OCI-LY7 (cell line): ENCODE measurements around the gene SERPINH1. TPM values are rescaled to one million over a fixed set of nuclear protein-coding genes. Genes with fewer than 3 reads are reported as not detected.
A peak's percentile ranks its signal among the peaks of the same experiment; 100 is the strongest.

Source experiments
- BruUV-seq: library from RNA; stranded (reverse); fragments of 400-500 nt; replicated peaks from 2 replicates; lab custom pipeline; 2021; lab: Mats Ljungman, UMichigan
- CTCF ChIA-PET: fragments of 300-600 bp; sonication (Branson Sonifier 250); formaldehyde crosslinking; loops from one replicate; lab custom pipeline; 2022; ENCODE audit warnings: antibody characterized with exemption; ENCODE audit not compliant: unreplicated experiment; lab: Charles Lee
- POLR2A ChIA-PET: fragments of 300-600 bp; sonication (Branson Sonifier 250); formaldehyde crosslinking; loops from one replicate; lab custom pipeline; 2022; ENCODE audit warnings: antibody characterized with exemption; lab: Charles Lee
- DNase-seq: peaks from one replicate; pipeline ENCODE4 v3.0.0-alpha.2; 2015; ENCODE audit warnings: low spot score
- H2AFZ ChIP-seq: fragments of 200-600 bp; sonication (generic), shearing (Covaris generic); 2 replicates; pipeline ENCODE4 v1.6.1; 2014; ENCODE audit warnings: mild to moderate bottlenecking, antibody characterized with exemption, low read length, moderate library complexity
- H3K27ac ChIP-seq: fragments of 200-600 bp; sonication (generic); 2 replicates; pipeline ENCODE4 v1.5.1; 2014; ENCODE audit warnings: mixed run types, low read depth, mild to moderate bottlenecking, moderate library complexity, low read length, inconsistent platforms; ENCODE audit not compliant: poor library complexity, severe bottlenecking
- H3K36me3 ChIP-seq: fragments of 200-600 bp; sonication (generic); 2 replicates; pipeline ENCODE4 v1.6.1; 2014; ENCODE audit warnings: mild to moderate bottlenecking, antibody characterized with exemption, low read length, moderate library complexity, mixed read lengths; ENCODE audit not compliant: insufficient read depth
- H3K4me1 ChIP-seq: fragments of 200-600 bp; sonication (generic); 2 replicates; pipeline ENCODE4 v1.5.1; 2014; ENCODE audit warnings: mild to moderate bottlenecking, low read length; ENCODE audit not compliant: insufficient read depth, poor library complexity, severe bottlenecking
- H3K4me2 ChIP-seq: fragments of 200-600 bp; sonication (generic); 2 replicates; pipeline ENCODE4 v1.6.1; 2014; ENCODE audit warnings: mild to moderate bottlenecking, low read length
- H3K4me3 ChIP-seq: fragments of 200-600 bp; sonication (generic); 2 replicates; pipeline ENCODE4 v1.5.1; 2014; ENCODE audit warnings: mild to moderate bottlenecking, low read depth, low read length; ENCODE audit not compliant: poor library complexity, severe bottlenecking
- H3K79me2 ChIP-seq: fragments of 200-600 bp; sonication (generic); 2 replicates; pipeline ENCODE4 v1.6.1; 2016; ENCODE audit warnings: low read depth, mild to moderate bottlenecking, low read length, moderate library complexity, mixed read lengths; ENCODE audit not compliant: insufficient read depth
- H3K9me2 ChIP-seq: fragments of 200-600 bp; sonication (generic); 2 replicates; pipeline ENCODE4 v1.6.1; 2016; ENCODE audit warnings: mild to moderate bottlenecking, low read length, mixed read lengths; ENCODE audit not compliant: insufficient read depth
- H3K9me3 ChIP-seq: fragments of 200-600 bp; sonication (generic); 2 replicates; pipeline ENCODE4 v1.6.1; 2014; ENCODE audit warnings: mild to moderate bottlenecking, mixed run types, low read length, mixed read lengths
- H4K20me1 ChIP-seq: fragments of 200-600 bp; sonication (generic); 2 replicates; pipeline ENCODE4 v1.6.1; 2014; ENCODE audit warnings: mild to moderate bottlenecking, antibody characterized with exemption, low read length, moderate library complexity, mixed read lengths; ENCODE audit not compliant: insufficient read depth
- EZH2phosphoT487 ChIP-seq: fragments of 200-600 bp; sonication (generic); IDR thresholded peaks from 2 replicates; pipeline ENCODE4 v1.6.1; 2018; ENCODE audit warnings: low read depth, borderline replicate concordance, mild to moderate bottlenecking, mixed run types, antibody characterized with exemption, low read length, moderate library complexity, mixed read lengths
- intact Hi-C: fragments of 100-400 bp; cut with micrococcal nuclease; formaldehyde crosslinking; loops from one replicate; pipeline ENCODE4 v1.10.0; 2022; ENCODE audit not compliant: unreplicated experiment
- total RNA-seq, 2 experiments: library from RNA; depleted of rRNA in 1 of 2; stranded (reverse); fragments of >200 nt in 1 of 2; shearing (Covaris generic) in 1 of 2; gene quantifications; 2 replicates each; pipeline ENCODE4 v1.2.3, GENCODE V29; 2014 to 2022
- TF ChIP-seq, protein P1 (sequence below): fragments of 200-600 bp; sonication (generic); conservative IDR thresholded peaks from 2 replicates; pipeline ENCODE4 v1.5.1; 2014; ENCODE audit warnings: mild to moderate bottlenecking, antibody characterized with exemption, low read length, moderate library complexity, mixed read lengths

Gene SERPINH1
- total RNA-seq, 2 experiments from 2014 or later = not detected

DNA sequence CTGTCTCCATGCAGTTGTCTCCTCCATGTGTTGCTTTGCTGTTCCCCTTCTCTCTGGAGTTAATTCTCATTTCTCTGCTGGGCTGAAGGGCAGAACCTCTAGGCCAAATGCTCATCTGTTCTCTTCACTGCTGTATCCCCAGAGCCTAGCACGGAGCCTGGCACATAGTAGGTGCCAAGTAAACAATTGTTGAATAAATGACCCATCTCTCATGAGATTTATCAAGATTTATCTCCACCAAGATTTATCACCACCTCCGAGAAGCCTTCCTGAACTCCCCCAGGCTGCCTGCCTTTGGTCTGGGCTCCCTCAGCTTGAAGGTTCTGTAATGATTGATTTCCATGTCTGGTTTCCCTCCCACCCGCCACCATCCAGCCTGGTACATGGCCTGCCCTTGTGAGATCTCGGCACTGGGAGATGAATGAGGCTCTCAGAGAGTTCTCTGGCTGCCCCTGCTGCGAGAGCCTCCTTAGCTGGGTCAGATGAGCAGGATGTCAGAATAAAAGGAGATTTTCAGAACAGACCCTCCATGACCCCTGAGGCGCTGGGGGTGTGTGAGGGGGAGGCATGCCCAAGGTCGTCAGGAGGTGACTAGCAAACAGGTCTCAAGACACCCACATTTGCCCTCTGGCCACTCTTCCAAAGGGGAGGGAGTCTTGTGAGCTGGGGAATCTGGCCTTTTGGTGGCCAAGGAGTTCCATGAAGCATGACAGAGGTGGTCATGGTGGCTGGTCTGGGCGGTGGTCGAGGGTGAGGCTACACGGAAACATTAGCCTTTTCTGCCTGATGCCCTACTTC is 33.9 kb upstream of the SERPINH1 start:
- no peaks in the 10 kb centered on the region for H3K36me3 ChIP-seq
- intact Hi-C loops = no loop called here
- H4K20me1 ChIP-seq = no peaks in the 10 kb centered on the region
- DNase-seq = no peak
- no peaks in the 10 kb centered on the region for H3K79me2 ChIP-seq
- BruUV-seq = TSS peak; percentile 68
- no peak overlapping the region for H3K4me2 ChIP-seq
- no peak overlapping the region for H3K27ac ChIP-seq
- H2AFZ ChIP-seq = no peak overlapping the region
- H3K9me2 ChIP-seq = no peaks in the 10 kb centered on the region
- H3K9me3 ChIP-seq = no peaks in the 10 kb centered on the region
- POLR2A ChIA-PET = interaction anchor here (0.5 to 0.6 kb wide), 2 partner anchors 290 to 599 kb away, joined by 3 read pairs; no protein-coding TSS in a partner anchor
- TF ChIP-seq, protein P1, sequence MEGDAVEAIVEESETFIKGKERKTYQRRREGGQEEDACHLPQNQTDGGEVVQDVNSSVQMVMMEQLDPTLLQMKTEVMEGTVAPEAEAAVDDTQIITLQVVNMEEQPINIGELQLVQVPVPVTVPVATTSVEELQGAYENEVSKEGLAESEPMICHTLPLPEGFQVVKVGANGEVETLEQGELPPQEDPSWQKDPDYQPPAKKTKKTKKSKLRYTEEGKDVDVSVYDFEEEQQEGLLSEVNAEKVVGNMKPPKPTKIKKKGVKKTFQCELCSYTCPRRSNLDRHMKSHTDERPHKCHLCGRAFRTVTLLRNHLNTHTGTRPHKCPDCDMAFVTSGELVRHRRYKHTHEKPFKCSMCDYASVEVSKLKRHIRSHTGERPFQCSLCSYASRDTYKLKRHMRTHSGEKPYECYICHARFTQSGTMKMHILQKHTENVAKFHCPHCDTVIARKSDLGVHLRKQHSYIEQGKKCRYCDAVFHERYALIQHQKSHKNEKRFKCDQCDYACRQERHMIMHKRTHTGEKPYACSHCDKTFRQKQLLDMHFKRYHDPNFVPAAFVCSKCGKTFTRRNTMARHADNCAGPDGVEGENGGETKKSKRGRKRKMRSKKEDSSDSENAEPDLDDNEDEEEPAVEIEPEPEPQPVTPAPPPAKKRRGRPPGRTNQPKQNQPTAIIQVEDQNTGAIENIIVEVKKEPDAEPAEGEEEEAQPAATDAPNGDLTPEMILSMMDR = no peak
- TF ChIP-seq EZH2phosphoT487 = no peak
- no peak overlapping the region for H3K4me3 ChIP-seq
- peaks cover 23% of the 10 kb centered on the region for H3K4me1 ChIP-seq
- CTCF ChIA-PET = no interaction called here

DNA sequence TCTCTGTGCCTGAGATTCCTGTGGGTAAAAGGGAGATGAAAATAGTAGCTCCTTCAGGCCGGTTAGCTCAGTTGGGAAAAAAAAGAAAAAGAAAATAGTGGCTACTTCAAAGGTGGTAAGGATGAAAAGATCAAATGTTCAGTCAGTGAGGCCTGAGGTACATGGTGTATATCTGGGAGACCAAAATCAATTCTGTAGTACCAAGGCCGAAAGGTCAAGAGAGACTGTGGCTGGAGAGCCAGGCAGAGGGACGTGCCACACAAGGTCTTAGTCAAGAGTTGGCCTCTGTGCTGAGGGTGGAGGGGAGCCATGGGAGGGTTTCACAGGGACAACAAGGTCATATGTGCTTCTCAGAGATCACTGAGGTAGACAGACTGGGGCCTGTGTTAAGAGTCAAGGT is 31.5 kb upstream of the SERPINH1 start:
- POLR2A ChIA-PET = no interaction called here

More for the DNA sequence above, 31.5 kb upstream of the SERPINH1 start:
- H4K20me1 ChIP-seq = no peaks in the 10 kb centered on the region
- H3K4me1 ChIP-seq = peaks cover 4% of the 10 kb centered on the region
- no peak overlapping the region for H3K4me3 ChIP-seq
- H3K36me3 ChIP-seq = no peaks in the 10 kb centered on the region
- intact Hi-C loops = no loop called here
- no peaks in the 10 kb centered on the region for H3K79me2 ChIP-seq
- H3K27ac ChIP-seq = no peak overlapping the region
- H3K9me3 ChIP-seq = no peaks in the 10 kb centered on the region
- CTCF ChIA-PET = interaction anchor here (1.7 kb wide), 1 partner anchor 85 kb away, joined by 3 read pairs; no protein-coding TSS in a partner anchor
- no peak overlapping the region for H2AFZ ChIP-seq
- no peak for DNase-seq
- TF ChIP-seq EZH2phosphoT487 = no peak
- TF ChIP-seq, protein P1 = no peak
- H3K4me2 ChIP-seq = no peak overlapping the region
- no peaks in the 10 kb centered on the region for H3K9me2 ChIP-seq
- no TSS peak for BruUV-seq
